ENCODE data around the gene KIF5A.

DNA sequence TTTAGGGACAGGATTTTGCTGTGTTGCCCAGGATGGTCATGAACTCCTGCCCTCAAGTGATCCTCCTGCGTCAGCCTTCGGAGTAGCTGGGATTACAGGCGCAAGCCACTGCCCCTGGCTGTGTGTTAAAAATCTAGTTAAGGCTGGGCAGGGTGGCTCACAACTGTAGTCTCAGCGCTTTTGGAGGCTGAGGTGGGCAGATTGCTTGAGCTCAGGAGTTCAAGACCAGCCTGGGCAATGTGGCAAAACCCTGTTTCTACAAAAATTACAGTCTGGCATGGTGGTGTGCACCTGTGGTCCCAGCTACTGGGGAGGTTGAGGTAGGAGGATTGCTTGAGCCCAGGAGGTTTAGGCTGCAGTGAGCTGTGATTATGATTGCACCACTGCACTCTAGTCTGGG, 38.7 kb upstream of the KIF5A start:
- TF ChIP-seq CEBPB (IDR thresholded peaks at IDR 0.05): no peak
- TF ChIP-seq, protein P1, sequence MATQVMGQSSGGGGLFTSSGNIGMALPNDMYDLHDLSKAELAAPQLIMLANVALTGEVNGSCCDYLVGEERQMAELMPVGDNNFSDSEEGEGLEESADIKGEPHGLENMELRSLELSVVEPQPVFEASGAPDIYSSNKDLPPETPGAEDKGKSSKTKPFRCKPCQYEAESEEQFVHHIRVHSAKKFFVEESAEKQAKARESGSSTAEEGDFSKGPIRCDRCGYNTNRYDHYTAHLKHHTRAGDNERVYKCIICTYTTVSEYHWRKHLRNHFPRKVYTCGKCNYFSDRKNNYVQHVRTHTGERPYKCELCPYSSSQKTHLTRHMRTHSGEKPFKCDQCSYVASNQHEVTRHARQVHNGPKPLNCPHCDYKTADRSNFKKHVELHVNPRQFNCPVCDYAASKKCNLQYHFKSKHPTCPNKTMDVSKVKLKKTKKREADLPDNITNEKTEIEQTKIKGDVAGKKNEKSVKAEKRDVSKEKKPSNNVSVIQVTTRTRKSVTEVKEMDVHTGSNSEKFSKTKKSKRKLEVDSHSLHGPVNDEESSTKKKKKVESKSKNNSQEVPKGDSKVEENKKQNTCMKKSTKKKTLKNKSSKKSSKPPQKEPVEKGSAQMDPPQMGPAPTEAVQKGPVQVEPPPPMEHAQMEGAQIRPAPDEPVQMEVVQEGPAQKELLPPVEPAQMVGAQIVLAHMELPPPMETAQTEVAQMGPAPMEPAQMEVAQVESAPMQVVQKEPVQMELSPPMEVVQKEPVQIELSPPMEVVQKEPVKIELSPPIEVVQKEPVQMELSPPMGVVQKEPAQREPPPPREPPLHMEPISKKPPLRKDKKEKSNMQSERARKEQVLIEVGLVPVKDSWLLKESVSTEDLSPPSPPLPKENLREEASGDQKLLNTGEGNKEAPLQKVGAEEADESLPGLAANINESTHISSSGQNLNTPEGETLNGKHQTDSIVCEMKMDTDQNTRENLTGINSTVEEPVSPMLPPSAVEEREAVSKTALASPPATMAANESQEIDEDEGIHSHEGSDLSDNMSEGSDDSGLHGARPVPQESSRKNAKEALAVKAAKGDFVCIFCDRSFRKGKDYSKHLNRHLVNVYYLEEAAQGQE (IDR thresholded peaks at IDR 0.05; ENCODE audit: low read depth): no peak
- no peak for TF ChIP-seq YY1 (IDR thresholded peaks at IDR 0.05; ENCODE audit: low read depth)
- TF ChIP-seq, protein P2, sequence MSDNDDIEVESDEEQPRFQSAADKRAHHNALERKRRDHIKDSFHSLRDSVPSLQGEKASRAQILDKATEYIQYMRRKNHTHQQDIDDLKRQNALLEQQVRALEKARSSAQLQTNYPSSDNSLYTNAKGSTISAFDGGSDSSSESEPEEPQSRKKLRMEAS (IDR thresholded peaks at IDR 0.05): no peak
- TF ChIP-seq TAF1 (IDR thresholded peaks at IDR 0.05; ENCODE audit: low read depth): no peak
- TF ChIP-seq RAD21 (IDR thresholded peaks at IDR 0.05; ENCODE audit: low read depth): no peak
- no peak for TF ChIP-seq EGR1 (IDR thresholded peaks at IDR 0.05)
- TF ChIP-seq TEAD4 (IDR thresholded peaks at IDR 0.05): no peak
- no peak for TF ChIP-seq ZBTB7A (IDR thresholded peaks at IDR 0.05; ENCODE audit: low read depth)
- TF ChIP-seq EP300 (IDR thresholded peaks at IDR 0.05; ENCODE audit: borderline replicate concordance): no peak
- TF ChIP-seq TCF12 (IDR thresholded peaks at IDR 0.05; ENCODE audit: low read depth): no peak

Data from Ishikawa (cell line).